GM18498 (cell line): ENCODE data around the gene CAPN8.
A peak's percentile ranks its signal among the peaks of the same experiment; 100 is the strongest.
"Not testable (repeated sequence)": the region's sequence is repeated elsewhere in the genome, so short reads cannot be mapped to it uniquely, and the experiment has no call there.

Experiments used
- ATAC-seq: cut with Tn5 transposase; IDR thresholded peaks from one replicate; pipeline ENCODE4 v1.9.1; 2021; ENCODE audit warnings: mild to moderate bottlenecking, moderate library complexity; ENCODE audit not compliant: unreplicated experiment

The CAPN8 gene

GRCh38 chr1:223534677-223535076, 130.8 kb downstream of the CAPN8 start:
- ATAC-seq = no peak

GRCh38 chr1:223533708-223534107, 131.8 kb downstream of the CAPN8 start:
- no peak for ATAC-seq

GRCh38 chr1:223531742-223532341, 133.7 kb downstream of the CAPN8 start:
- ATAC-seq = peak; percentile 66

GRCh38 chr1:223525957-223526356, 139.5 kb downstream of the CAPN8 start:
- ATAC-seq = no peak

GRCh38 chr1:223525546-223525945, 140.0 kb downstream of the CAPN8 start:
- no peak for ATAC-seq

GRCh38 chr1:223524930-223525451, 140.5 kb downstream of the CAPN8 start:
- no peak for ATAC-seq

GRCh38 chr1:223521150-223521549, 144.4 kb downstream of the CAPN8 start:
- ATAC-seq = no peak

- no peak for ATAC-seq
Observed at GRCh38 chr1:223520200-223520599, 145.3 kb downstream of the CAPN8 start.

- ATAC-seq = no peak
Observed at GRCh38 chr1:223519116-223519515, 146.4 kb downstream of the CAPN8 start.

GRCh38 chr1:223518553-223518952, 146.9 kb downstream of the CAPN8 start:
- not testable (repeated sequence) for ATAC-seq

GRCh38 chr1:223515926-223516325, 149.6 kb downstream of the CAPN8 start:
- ATAC-seq = no peak

GRCh38 chr1:223515421-223515820, 150.1 kb downstream of the CAPN8 start:
- ATAC-seq = no peak

- no peak for ATAC-seq
Observed at GRCh38 chr1:223514644-223515043, 150.9 kb downstream of the CAPN8 start.

GRCh38 chr1:223513309-223513708, 152.2 kb downstream of the CAPN8 start:
- ATAC-seq = no peak

- no peak for ATAC-seq
Observed at GRCh38 chr1:223512057-223512456, 153.4 kb downstream of the CAPN8 start.

GRCh38 chr1:223508796-223509195, 156.7 kb downstream of the CAPN8 start:
- no peak for ATAC-seq

- no peak for ATAC-seq
Observed at GRCh38 chr1:223504741-223505140, 160.8 kb downstream of the CAPN8 start.

- ATAC-seq = no peak
Observed at GRCh38 chr1:223503348-223503747, 162.2 kb downstream of the CAPN8 start.

- ATAC-seq = no peak
Observed at GRCh38 chr1:223500560-223501425, 164.7 kb downstream of the CAPN8 start.

- no peak for ATAC-seq
Observed at GRCh38 chr1:223496883-223497282, 168.6 kb downstream of the CAPN8 start.

- no peak for ATAC-seq
Observed at GRCh38 chr1:223494926-223495645, 170.4 kb downstream of the CAPN8 start.
